HG02610 (cell line): ENCODE measurements around the gene KCTD20.
"Not testable (repeated sequence)": the region's sequence is repeated elsewhere in the genome, so short reads cannot be mapped to it uniquely, and the experiment has no call there.

Experiments
- ATAC-seq: cut with Tn5 transposase; IDR thresholded peaks from one replicate; pipeline ENCODE4 v1.9.1; 2021; ENCODE audit warnings: mild to moderate bottlenecking, moderate library complexity; ENCODE audit not compliant: unreplicated experiment

Gene KCTD20

DNA sequence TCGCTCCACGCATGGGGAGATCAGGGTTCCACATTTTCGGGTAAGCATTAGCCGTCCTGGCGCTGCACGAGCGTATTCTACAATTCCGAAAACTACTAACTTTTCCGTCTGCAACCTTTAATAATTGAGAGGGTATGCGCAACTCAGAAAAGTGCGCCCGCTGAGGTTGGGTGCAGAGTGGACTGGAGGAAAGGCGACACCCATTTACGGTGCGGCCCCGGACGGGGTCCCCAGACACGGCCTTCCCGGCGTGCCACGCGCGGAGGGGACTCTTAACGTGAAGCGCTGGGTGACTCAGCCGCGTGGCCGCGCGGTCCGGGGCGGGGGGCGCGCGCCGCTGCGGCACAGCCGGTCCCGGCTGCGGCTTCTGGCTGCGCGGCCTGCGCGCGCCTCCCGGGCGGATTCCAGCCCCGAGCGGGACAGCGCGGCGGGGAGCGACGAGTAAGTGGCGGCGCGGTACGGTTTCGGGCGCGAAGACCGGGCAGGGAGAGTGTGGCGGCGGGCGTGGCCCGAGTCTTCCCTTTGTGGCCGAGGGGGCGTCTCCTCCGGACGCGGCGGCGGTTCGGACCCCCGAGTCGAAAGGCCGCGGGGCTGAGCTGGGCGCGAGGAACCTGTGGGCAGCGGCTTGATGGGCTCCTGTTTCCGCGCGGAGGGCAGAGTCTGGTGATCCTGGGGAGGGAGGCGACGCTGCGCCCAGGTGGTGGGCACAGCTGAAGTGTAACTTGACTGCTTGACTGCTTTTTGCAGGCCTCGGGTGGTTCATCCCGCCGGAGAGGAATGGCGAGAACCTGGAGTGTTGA is at the start of gene KCTD20, which contains the start of gene PXT1:
Gene KCTD20 (plus strand): TSS at position 330 of the 800 bp plus-strand sequence. CDS start 27,098 bp downstream, outside the sequence.
Gene PXT1 (minus strand): TSS at position 184 of the 800 bp plus-strand sequence. CDS start 16,772 bp downstream, outside the sequence.
- ATAC-seq, result peak; percentile 82

DNA sequence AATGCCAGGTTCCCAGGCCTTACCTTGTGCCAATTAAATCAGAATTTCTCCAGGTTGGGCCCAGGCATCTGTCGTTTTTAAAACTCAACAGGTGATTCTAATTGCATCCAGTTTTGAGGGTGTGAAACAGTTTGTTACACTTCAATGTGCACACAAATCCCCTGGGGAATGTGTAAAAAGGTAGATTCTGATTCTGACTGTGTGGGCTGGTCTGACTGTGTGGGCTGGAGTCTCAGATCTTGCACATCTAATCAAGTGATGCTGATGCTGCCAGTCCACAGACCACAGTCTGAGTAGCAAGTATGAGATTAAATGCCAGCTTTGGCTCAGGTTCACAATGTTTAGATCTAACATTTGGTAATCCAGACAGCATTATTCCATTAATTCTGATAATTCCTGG is 42.8 kb upstream of the KCTD20 start:
- peak; percentile 73 for ATAC-seq

DNA sequence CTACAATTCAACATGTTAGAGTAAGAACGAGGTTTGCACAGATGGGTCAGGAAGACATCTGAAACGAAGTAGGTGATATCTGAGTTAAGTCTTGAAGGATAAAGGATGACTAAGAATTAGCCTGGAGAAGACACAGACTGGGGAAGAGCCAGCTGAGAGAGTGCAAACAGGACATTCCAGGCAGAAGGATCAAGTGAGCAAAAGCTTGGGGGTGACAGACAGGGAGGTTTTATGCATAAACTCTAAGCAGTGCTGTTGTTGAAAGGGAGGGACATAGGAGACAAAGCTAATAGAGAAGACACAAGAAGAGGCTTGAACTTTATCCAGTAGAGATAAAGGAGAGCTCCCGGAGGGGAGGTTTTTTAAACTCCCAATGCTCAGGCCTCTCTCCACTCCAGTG is 40.3 kb upstream of the KCTD20 start:
- ATAC-seq, result no peak

DNA sequence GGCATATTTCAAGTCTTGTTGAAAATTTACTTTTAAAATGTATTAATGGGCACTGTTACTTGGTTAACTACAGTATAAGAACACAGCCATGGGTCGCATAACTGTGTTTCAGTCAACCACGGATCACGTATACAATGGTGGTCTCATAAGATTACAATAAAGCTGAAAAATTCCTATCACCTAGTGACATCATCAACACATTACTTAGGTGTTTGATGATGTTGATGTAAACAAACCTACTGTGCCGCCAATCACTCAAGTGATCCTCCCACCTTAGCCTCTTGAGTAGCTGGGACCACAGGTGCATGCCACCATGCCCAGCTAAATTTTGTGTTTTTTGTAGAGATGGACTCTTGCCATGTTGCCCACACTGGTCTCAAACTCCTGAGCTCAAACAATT is 38.6 kb upstream of the KCTD20 start:
- ATAC-seq, result no peak

DNA sequence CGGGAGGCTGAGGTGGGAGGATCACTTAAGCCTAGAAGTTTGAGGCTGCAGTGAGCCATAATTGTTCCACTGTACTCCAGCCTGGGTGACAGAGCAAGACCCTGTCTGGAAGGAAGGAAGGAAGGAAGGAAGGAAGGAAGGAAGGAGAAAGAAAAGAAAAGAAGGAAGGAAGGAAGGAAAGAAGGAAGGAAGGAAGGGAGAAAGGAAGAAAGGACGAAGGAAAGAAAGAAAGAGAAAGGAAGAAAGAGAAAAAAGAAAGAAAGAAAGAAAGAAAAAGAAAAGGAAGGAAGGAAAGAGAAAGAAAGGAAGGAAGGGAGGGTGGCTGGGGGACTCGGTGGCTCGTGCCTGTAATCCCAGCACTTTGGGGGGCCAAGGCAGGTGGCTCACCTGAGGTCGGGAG is 33.1 kb upstream of the KCTD20 start:
- ATAC-seq, result not testable (repeated sequence)

DNA sequence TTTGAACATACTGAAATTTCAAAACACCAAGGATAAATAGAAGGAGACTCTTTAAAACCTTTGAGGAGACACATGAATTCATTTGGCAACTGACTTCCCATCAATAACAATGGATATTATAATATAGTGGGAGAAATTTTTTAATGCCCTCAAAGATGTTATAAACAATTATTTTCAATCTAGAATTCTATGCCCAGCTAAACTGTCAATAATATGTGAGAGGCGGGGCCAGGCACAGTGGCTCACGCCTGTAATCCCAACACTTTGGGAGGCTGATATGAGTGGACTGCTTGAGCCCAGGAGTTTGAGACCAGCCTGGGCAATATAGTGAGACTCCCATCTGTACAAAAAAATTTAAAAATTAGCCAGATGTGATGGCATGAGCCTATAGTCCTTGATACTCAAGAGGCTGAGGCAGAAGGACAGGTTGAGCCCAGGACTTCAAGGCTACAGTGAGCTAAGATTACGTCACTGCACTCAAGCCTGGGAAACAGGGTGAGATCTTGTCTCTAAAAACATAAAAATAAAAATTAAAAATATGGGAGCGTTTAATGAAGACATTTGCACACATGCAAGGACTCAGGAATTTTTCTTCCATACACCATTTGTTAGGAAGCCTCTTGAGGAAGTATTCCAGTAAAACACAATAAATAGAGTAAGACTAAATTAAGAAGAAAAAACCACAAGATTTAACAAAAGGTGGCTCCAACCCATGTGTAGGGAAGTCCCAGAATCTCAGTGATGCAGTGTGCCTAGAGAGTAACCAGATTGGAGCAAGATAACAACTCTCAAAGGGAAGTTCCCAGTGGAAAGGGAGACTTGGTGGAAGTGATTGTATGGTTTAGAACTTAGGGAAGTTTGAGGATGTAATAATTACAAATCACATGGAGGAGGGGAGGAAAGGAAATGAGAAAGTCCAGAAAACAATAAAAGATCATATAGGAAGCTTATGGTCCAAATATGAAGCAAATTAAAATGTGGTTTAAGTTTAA is 29.0 kb upstream of the KCTD20 start:
- ATAC-seq, result no peak

DNA sequence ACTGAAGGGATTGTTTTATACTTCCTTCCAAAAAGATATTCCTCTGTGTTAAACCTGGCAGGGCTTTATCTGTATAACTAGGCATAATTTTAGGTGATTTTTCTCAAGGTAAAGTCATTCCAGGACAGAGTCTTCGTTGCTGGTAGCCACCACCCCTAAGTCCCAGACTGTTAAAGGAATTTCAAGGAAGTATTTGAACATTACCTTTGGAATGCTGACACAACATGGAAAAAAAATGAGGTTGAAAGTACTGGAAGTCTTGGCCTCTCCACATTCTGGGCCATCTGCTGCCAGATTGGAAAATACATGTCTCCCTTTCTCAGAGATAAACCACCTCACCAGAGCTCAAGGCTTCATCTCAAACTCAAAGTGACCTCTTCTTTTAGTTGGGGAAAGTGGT is 28.3 kb upstream of the KCTD20 start:
- ATAC-seq, result no peak

DNA sequence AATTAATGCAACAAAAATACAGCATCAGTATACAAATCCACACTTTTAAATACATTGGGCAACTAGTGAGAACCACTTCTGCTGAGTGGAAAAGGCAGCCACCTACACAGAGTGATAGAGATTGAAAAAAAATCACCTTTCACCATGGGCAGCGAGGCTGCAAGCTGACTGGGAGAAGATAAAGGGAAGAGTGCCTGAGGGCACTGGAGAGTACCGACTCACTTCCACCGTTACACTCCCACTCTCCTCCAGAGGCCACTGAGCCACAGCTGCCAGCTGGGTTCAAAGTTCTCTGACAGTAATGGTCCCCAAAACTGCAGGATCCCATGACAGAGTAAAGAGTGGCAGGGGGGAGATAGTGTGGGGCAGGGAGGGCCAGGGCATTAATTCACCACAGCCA is 24.2 kb upstream of the KCTD20 start:
- ATAC-seq, result no peak

DNA sequence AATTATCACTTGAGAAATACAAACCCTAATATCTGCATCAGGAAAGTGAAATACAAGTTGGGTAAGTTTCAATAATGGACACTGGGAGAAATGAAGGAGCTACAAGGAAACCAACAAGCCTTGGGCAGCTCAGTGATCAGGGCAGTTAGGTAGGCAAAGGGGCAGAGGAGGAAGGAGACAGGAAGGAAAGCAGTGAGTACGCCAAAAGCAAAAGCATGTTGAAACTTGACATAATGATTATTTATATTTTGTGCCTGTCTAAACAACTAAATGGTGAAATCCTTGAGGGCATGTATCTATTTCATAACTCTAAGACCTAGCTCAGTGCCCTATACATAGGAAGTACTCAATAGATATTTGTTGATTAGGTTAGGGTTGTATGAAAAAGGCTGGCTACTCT is 23.5 kb upstream of the KCTD20 start:
- ATAC-seq, result no peak

DNA sequence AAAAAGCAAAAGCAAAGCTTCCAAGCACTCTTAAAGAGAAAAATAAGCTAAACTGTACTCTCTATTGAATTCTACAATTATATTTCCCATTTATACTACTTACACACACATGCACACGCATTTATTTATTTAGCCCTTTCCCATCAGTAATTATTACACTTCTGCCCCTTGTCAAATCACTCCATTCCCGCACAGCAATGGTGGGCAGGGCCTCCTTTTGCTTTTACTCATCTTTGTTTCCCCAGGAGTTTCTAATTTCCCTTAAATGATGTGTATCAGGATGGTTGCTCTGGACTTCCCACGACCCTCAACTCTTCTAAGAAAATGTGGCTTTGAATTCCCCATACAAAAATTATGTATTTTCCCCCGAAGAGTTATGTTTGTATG is 20.1 kb upstream of the KCTD20 start:
- ATAC-seq, result peak; percentile 3

DNA sequence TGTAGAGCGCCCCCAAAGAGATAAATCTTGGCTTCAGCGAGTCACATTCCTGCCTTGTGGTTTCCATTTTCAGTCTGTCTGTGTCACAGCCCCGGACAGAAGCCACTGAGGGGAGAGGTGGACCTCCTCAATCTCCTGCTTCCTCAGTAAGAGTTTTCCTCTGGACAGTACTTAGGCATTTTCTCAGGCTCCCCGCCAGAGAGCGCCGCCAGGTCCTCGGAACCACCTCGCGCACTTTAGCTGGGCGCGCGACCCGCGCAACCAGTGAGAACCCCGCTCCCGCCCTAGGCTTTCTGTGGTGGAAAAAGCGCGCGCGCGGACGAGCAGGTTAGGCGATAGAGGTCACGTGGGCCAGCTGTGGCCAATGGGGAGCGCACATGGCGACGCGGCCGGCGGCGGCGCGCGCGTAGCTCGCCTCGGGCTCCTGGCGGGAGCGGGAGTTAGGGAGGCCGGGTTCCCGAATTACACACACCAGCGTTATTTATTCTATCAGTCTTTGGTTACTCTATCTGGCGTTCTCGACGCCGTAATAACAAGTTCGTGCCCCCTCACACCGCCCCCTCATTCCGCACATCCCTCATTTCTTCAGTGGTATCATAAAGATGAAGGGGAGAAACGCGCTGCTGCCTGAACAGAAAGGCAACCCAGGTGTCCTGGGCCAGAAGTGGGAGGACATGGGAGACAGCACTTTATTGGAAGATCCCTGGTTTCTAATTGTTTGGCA is 19.5 kb upstream of the KCTD20 start:
- peak; percentile 92 for ATAC-seq

DNA sequence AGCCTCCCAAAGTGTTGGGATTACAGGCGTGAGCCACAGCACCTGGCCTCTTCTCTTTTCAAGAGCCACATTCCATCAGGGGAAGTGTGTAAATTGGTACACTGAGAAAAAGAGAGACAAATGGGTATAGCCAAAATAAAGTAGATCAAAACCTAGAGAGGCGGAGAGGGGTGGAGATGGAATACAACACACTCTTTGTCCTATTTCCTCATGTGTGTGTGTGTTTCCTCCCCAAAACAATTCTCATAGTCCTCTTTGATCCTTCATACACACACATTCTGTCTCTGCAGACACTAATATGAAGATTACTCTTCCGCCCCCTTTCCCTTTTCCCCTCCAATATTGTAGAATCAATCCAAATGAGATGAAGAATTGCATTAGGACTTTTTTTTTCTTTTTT is 16.2 kb upstream of the KCTD20 start:
- ATAC-seq, result no peak

DNA sequence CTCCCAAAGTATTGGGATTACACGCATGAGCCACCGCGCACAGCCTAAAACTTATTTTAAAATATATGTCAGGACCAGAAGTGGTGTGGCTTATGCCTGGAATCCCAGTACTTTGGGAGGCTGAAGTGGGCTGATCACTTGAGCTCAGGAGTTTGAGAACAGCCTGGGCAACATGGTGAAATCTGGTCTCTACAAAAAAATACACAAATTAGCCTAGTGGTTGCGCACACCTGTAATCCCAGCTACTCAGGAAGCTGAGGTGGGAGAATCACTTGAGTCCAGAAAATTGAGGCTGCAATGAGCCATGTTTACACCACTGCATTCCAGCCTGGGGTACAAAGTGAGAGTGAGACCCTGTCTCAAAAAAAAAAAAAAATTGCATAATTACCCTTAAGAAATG is 13.9 kb upstream of the KCTD20 start:
- ATAC-seq, result no peak

DNA sequence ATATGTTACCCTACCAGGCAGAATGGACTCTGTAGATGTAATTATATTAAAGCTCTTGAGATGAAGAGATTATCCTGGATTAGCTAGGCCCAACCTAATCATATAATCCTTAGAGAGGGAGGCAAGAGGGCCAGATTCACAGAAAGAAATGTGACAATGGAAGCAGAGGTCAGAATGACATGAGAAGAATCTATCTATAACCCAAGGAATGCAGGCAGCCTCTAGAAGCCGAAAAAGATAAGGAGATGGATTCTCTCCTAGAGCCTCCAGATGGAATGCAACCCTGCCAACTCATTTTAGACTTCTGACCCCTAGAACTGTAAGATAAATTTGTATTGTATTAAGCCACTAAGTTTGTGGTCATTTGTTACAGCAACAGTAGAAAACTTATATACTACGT is 12.4 kb upstream of the KCTD20 start:
- ATAC-seq, result no peak

DNA sequence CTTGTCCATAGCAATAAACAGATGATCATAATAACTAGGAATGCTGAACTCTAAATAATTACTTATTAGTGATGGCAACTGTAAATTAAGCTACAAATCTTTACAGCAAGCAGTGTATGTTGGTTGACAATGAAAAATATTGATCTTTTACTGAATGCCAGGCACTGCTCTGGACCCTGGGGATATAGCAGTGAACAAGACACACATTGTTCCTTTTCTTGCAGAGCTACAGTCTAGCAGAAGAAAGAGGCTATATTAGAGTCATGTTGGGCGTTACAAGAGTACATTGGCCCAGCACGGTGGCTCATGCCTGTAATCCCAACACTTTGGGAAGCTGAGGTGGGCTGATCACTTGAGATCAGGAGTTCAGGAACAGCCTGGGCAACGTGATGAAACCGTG is 11.6 kb upstream of the KCTD20 start:
- no peak for ATAC-seq

DNA sequence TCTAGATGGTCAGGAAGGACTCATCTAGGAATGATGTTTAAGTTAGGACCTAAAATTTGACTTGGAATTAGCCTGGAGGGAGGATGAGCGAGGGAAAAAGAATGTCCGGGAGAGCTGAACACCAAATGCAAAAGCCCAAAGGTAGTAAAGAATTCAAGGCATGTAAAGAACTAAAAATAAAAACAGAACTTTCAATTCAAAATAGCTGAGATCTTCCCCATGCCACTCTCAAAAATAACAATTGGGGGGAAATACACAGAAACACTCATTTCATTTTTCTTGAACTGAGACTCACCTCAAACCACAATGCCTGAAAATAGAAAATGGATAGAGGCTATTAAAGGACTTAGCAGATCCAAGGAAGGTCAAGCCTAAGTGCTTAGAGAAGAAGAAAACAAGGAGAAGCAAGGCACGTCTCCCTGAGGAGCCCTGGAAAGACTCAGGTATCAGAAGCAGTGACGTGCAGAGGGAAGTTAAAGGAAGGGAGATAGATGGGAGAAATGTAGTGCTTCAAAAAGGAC is 10.6 kb upstream of the KCTD20 start:
- ATAC-seq, result peak; percentile 66

DNA sequence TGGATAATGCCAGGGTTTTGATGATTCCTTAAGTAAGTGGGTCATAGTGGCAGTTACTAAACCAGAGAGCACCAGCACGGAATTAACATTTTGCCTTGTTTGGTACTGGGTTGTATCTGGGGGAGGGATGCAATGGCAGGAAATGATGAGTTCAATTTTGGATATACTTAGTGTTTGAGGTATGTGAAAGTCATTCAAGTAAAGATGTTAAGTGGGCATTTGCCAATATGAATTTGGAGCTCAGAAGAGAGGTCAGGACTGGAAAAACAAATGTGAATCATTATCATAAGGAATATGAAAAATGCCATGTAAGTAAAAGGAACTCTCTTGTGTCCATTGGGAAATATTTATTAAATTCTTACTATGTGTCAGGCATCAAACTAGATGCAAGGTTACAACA is 6.3 kb upstream of the KCTD20 start:
- ATAC-seq, result no peak

DNA sequence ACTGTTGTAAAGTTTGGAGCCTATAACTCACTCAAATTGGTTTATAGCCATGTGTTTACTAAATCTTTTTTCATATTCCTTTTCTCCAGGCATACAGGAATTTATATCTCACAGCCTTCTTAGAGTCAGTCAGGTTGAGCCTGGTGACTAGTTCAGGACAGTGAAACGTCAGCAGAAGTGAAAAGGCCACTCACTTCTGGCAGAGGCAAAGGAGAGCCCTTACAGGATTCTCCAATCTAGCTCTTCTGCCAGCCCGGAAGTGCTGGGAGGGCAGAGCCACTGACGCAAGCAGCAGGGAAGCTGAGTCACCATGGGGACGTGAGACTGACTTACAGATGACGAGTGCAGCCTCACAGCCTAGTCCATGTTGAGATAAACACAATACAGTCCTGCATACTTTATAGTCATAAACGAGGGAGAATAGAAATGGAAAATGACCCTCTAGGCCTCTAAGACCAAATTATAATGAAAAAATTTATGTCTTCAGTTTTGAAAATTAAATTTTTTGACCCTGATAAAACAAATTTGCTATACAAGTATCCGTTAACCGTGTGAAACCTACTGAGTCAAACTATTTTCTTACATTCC is 1.4 kb upstream of the KCTD20 start:
- ATAC-seq, result peak; percentile 75

DNA sequence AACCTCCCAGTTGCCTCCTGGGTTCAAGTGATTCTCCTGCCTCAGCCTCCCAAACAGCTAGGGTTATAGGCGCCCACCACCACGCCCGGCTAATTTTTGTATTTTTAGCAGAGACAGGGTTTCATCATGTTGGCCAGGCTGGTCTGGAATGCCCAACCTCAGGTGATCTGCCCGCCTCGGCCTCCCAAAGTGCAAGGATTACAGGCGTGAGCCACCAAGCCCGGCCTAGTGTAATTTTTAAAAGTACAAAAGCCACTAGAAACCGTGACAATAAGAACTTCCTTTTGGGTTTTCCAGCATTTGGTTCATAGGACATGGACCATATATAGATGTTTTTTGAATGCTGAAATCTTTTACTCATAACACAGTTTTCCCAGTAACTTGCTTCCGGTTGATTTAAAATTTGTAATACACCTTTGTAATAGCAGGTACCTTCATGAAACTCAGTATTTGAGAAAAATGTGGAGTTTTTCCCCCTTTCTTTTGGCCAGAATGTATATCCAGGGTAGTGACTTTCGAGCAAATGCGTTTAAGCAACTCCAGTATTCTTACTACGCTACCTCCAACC is 613 bp upstream of the KCTD20 start:
- ATAC-seq, result no peak
